Vagina (tissue), 2 donors: ENCODE results near the gene PRKCE.

Source experiments
- POLR2A ChIP-seq, 2 donors: fragments of 450-650 bp; IDR thresholded peaks; one replicate each; pipeline ENCODE4 v1.6.1; 2017; ENCODE audit warnings: antibody characterized with exemption in 2 of 2, mild to moderate bottlenecking in 2 of 2, moderate library complexity in 2 of 2
- TF ChIP-seq, protein P1 (sequence below), 3 experiments: fragments of 450-650 bp in 2 of 3; fragments of 200-600 bp in 1 of 3; sonication (generic) in 1 of 3; IDR thresholded peaks; one replicate each; pipeline ENCODE4 v1.5.1; 2017 to 2019; ENCODE audit warnings: antibody characterized with exemption in 3 of 3, mild to moderate bottlenecking in 2 of 3, moderate library complexity in 2 of 3

DNA sequence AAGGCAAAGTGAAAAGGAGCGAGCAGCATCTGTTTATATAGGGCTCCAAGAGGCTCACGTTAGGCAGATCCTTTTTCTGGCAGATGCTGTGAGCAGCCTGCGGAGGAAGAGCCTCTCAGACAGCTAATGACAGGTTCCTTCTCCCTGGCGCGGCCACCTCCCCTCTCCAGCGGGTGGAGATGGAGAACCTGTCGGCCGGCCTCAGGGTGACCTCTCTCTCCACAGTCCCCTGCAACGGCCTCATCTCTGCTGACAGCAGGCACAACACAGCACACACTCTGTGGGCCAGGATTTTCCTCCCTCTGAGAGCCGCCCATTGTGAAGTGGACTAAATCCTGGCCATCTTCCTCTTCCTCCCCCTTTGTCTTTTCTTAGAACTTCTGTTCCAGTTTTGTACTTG lies 119.8 kb downstream of the PRKCE start:
- TF ChIP-seq, protein P1, sequence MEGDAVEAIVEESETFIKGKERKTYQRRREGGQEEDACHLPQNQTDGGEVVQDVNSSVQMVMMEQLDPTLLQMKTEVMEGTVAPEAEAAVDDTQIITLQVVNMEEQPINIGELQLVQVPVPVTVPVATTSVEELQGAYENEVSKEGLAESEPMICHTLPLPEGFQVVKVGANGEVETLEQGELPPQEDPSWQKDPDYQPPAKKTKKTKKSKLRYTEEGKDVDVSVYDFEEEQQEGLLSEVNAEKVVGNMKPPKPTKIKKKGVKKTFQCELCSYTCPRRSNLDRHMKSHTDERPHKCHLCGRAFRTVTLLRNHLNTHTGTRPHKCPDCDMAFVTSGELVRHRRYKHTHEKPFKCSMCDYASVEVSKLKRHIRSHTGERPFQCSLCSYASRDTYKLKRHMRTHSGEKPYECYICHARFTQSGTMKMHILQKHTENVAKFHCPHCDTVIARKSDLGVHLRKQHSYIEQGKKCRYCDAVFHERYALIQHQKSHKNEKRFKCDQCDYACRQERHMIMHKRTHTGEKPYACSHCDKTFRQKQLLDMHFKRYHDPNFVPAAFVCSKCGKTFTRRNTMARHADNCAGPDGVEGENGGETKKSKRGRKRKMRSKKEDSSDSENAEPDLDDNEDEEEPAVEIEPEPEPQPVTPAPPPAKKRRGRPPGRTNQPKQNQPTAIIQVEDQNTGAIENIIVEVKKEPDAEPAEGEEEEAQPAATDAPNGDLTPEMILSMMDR (IDR thresholded peaks at IDR 0.05), result no peak
- no peak for TF ChIP-seq POLR2A (IDR thresholded peaks at IDR 0.05)
